Suppressor macrophage (primary cell): ENCODE data around the gene CLEC4F.

ENCODE experiments used
- DNase-seq, 4 experiments: peaks; one replicate each; pipeline ENCODE4 v3.0.0-alpha.2; 2020 to 2022
- total RNA-seq, 17 experiments: gene quantifications; one replicate each; lab custom pipeline; 2026; ENCODE audit warnings: mixed read lengths in 6 of 17, inconsistent platforms in 3 of 17; lab: John Stamatoyannopoulos, UW

The CLEC4F gene, protein sequence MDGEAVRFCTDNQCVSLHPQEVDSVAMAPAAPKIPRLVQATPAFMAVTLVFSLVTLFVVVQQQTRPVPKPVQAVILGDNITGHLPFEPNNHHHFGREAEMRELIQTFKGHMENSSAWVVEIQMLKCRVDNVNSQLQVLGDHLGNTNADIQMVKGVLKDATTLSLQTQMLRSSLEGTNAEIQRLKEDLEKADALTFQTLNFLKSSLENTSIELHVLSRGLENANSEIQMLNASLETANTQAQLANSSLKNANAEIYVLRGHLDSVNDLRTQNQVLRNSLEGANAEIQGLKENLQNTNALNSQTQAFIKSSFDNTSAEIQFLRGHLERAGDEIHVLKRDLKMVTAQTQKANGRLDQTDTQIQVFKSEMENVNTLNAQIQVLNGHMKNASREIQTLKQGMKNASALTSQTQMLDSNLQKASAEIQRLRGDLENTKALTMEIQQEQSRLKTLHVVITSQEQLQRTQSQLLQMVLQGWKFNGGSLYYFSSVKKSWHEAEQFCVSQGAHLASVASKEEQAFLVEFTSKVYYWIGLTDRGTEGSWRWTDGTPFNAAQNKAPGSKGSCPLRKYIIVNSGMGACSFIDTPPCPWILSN
- 0 to 1.5 (median 0) reads per million in 17 experiments for total RNA-seq

DNA sequence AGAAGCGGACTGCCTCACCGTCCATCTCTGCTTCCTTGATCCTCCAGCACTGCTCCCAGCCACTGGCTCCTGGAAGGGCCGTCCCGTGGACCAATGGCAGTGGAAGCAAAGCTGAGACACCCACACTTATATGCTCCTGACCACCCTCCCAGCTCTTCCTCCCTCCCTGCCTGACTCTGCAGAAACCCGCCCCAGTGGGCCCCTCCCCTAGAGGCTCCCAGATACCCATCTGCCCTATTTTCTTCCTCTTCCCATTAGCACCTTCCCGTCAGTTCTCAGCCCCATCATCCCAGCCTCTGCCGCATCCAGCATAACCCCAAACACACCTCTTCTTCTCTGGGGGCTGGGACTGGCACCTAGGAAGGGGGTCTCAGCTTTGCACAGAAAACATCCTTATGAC is at the start of gene CLEC4F:
Gene CLEC4F (minus strand): TSS at position 101 of the 400 bp plus-strand sequence. CDS start 76 bp downstream, at position 25.
- no peak for DNase-seq

DNA sequence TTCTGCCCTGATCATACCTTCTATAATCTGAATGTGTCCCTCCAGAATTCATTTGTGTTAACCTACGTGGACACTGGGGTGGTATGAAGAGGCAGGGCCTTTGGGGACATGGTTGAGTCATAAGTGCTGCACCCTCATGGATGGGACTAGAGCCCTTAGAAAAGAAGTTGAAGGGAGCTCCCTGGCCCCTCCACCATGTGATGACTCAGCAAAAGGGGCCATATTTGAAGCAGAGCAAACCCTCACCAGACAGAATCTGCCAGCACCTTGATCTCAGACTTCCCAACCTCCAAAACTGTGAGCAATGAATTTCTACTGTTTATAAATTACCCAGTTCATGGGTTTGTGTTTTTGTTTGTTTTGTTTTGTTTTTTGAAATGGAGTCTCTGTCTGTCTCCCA is 48.6 kb upstream of the CLEC4F start:
- DNase-seq, result no peak

DNA sequence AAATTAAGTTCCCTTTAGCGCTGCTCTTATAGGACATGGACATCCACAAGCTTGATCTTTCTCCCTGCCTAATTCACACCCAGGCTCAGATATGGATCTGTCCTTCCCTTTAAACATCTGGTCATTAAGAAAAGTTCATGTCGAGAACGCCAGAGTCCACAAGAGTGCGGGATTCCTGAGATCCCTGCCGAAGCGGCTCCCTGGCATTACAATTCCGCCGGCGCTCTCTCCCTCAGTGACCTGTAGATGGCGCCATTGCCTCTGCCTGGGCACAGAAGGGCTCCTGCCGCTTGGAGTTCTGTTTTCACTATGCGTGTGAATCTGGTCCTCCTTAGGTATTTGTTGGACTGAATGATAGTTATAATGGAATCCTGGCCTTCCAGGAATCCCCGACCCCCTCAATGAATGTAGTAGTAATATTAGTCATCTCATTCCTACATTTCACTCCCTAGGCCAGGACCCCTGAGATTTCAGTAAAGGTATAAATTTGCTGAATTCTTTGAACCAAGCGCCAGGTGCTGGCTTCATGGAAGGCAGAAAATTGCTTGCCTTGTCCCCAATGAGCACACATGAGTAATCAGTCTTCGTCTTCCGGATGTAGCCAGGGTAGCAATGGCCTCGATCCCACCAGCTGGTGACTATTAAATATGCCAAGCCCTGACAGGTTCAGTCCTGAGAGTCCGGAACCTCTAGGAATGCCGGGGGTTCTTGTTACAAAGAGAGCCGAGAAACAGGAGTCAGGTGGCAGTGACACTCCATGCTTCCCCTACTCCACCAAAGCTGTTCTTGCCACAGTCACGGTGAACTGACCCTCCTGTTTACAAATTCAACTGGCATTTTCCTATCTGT is 41.6 kb upstream of the CLEC4F start:
- DNase-seq, result peak; percentile 84 to 90 (median 90)

DNA sequence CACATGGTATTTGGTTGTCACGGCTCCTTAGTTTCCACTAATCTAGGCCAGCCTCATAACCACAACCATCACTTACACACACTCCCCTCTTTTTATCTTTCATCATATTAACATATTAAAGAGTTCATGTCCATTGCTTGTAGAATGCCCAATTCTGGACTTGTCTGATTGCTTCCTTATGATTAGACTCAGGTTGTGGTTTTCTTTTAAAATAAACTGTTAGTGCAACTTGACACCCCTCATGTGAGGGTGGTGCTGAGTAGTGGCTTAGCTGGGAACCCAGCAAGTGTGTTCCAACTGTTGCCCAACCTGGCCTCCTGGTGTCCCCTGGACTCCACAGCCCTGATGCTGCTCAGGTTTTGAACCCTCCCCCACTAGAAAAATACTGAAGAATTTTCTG is 35.3 kb upstream of the CLEC4F start:
- no peak for DNase-seq

DNA sequence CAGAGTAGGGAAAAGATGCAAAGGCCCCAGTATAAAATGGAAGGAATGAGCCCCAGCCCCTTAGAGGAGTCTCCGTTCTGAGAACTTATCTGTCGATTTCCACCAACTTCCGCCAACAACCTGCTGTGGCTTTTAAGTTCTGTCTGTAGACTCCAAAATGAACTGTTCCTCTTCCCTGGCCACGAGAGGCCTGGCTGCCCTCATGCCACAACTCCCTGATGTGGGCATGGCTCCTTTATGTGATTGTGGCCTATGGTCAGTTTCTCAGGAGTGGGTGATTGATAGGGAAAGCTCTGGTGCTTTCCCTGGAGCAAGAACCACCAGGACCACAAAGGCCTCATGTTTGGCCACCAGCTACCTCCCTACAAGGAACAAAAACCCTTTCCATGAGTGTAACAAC is 34.0 kb upstream of the CLEC4F start:
- DNase-seq, result peak; percentile 27 to 69 (median 56)

GRCh38 chr2:70852824-70853223 is 32.4 kb upstream of the CLEC4F start:
- peak; percentile 40 to 80 (median 66) for DNase-seq

DNA sequence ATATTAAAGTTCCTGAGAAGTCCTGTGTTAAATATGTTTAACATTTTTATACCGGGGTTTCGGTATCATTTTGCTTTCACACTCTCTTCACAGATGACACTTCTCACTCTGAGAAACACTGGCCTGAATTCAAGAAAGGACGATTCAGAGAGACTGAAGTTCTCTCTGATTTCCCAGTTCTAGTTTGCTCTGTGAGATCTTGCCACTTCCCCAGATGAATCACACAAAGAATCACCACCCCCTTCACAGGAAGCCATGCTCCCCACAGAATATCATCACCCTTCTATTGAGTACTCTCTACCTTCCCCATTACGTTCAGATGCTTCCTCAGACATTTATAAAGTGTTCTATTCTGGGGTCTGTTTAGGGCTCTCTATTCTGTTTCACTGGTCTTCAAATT is 31.3 kb upstream of the CLEC4F start:
- DNase-seq, result peak; percentile 78 to 91 (median 84)

DNA sequence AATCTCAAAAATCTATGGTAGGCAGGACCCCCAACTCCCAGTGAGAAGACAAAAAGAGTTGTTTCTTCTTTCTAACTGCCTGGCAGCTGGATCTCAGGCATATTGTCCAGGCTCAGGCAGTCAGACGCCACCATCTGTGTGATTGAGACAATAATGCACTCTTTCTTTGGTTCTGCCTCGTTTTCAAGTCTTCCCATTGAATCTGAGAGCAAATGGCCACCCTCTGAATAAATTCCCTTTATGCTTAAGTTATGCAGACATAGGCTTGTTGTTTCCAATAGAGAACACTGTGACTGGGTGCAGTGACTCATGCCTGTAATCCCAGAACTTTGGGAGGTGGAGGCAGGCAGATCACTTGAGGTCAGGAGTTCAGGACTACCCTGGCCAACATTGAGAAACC is 30.5 kb upstream of the CLEC4F start:
- peak in 3 of 4 experiments; percentile 37 to 50 (median 37) for DNase-seq

- DNase-seq, result no peak
Observed at GRCh38 chr2:70842401-70842800, 22.0 kb upstream of the CLEC4F start.

GRCh38 chr2:70837980-70838925 is 17.9 kb upstream of the CLEC4F start:
- peak in 3 of 4 experiments; percentile 25 to 54 (median 38) for DNase-seq

DNA sequence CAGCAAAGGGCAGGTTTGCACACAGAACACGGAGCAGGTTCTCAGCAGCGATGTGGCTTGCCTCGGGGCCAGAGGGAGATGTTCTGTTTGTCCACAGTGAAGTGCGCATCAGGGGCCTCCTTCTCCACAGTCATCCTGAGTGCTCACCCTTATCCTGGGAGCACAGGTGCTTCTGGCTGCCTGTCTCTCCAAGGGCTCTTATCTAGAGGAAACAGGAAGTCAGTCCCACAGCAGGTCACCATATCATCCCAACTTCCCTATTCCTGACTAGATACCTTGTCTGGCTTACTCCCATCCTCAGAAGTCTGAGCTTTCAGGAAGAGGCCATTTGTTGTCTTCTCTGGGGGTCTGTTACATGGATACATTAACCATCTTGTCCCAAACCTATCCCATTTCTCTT is 15.2 kb upstream of the CLEC4F start, which contains the start of gene CD207:
Gene CD207 (minus strand): TSS at position 174 of the 400 bp plus-strand sequence. CDS start 40 bp downstream, at position 134.
- peak in 1 of 4 experiments; percentile 31 for DNase-seq

- no peak for DNase-seq
Observed at GRCh38 chr2:70834881-70835280, 14.5 kb upstream of the CLEC4F start.

DNA sequence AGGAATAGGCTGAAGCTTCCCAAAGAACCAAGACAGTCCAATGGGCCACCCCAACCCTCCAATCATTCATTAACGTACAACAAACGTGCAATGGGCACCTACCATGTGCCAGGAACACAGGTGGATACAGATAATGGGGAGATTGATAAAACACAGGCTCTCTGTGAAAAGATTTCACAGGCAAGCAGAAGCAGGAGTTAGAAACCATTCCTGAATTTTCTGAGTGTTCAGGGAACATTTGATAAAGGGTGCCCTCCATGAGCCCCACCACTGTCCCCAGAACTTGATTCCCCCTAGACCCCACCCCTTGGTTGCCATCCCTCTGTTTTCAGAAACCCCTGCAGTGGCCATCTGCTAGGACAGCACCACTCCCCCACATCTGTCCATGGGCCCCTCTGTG is 13.7 kb upstream of the CLEC4F start:
- DNase-seq, result no peak

DNA sequence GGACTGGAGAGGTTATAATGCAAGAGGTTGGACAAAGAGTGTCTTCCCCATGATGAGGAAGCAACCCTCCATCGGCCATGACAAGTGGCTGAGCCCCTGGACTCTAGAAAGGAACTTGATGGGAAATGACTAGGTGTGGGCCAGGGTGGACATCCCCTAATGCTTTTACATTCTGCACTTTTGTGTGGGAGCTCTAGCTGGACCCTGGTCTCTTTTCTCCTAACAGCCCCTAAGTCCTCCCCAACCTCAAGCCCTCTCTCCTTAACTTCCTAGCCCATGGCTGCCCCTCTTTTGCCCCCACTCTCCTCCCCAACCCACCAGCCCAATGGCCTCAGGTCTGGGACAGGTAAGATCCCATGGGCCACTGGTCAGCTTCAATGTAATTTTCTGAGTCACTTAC is 12.8 kb upstream of the CLEC4F start:
- DNase-seq, result no peak

- DNase-seq, result peak; percentile 40 to 73 (median 57)
Observed at GRCh38 chr2:70832386-70832785, 12.0 kb upstream of the CLEC4F start.

- no peak for DNase-seq
Observed at GRCh38 chr2:70831861-70832260, 11.5 kb upstream of the CLEC4F start.

- no peak for DNase-seq
Observed at GRCh38 chr2:70830366-70830765, 10.0 kb upstream of the CLEC4F start.

DNA sequence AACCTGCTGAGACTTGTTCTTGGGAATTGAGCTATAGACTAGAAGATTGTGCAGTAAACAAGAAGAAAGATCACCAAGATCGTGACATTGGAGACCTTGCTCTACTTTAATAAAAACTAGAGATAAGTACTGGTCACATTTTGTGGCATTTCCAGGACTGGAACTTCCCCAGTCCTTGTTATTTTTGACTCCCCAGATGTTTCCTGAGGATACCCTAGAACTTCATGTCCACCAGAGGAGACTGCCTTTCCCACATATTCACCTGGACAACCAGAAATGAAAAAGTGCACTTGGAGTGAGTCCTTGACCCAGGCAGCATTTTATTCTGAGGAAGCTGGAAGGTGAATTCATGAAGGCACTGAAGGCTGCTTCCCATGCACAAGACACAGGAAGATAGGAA is 9.5 kb upstream of the CLEC4F start:
- no peak for DNase-seq

- peak in 3 of 4 experiments; percentile 16 to 39 (median 39) for DNase-seq
Observed at GRCh38 chr2:70828914-70829824, 8.8 kb upstream of the CLEC4F start.

- DNase-seq, result no peak
Observed at GRCh38 chr2:70828115-70828514, 7.7 kb upstream of the CLEC4F start.

DNA sequence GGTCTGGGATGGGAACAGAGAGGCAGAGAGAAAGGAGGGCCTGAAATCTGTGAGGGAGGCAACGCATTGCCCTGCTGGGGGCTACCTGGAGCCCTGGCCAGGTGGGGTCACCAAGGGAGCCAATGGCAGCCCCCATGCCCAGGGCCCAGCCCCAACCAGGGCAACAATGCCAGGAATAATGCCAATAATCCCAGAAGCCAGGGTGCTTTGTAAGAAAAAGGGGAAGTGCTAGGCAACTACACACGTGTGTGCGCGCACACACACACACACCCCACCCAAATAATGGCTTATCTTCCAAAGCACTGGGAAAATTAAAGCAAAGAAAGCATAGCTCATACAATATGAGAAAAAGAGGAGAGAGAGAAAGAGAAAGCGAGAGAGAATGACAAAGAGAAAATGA is 7.0 kb upstream of the CLEC4F start:
- peak in 3 of 4 experiments; percentile 25 to 43 (median 43) for DNase-seq
